NB4 (cell line): ENCODE measurements around the gene CNTLN.

Experiments
- CTCF ChIP-seq: IDR thresholded peaks from one replicate; pipeline ENCODE4 v1.5.1; 2012; ENCODE audit warnings: low read depth, low read length
- POLR2A ChIP-seq: IDR thresholded peaks from 2 replicates; pipeline ENCODE4 v1.6.1; 2011; ENCODE audit warnings: mild to moderate bottlenecking; ENCODE audit not compliant: insufficient read length; ENCODE audit errors: extremely low read depth

GRCh38 chr9:17137566-17137965 is 2.7 kb downstream of the CNTLN start:
- TF ChIP-seq CTCF (no peak), POLR2A (no peak)
